ENCODE results near the gene PLA2G4A. TPM values are rescaled to one million over a fixed set of nuclear protein-coding genes. Genes with fewer than 3 reads are reported as not detected.

PLA2G4A gene
- total RNA-seq, 1 experiment from 2014 or later: 8.6 TPM

- no peaks in the 10 kb centered on the region for H3K9me2 ChIP-seq (ENCODE audit: insufficient read depth)
- CTCF ChIA-PET: no interaction called here
- no peak for ATAC-seq
- peaks cover 2 to 7% of the 10 kb centered on the region in 2 experiments; a peak in 3 of 4 replicates for H3K4me1 ChIP-seq (ENCODE audit: control insufficient read depth in 1 of 2, insufficient read depth in 2 of 2, low read length in 2 of 2)
- POLR2A ChIA-PET: no interaction called here
- peak overlapping the region; percentile 98 for H2AFZ ChIP-seq (ENCODE audit: low read depth, low read length, poor library complexity, severe bottlenecking)
- H3K9me3 ChIP-seq (ENCODE audit: control insufficient read depth in 1 of 2, insufficient read depth in 1 of 2, low read depth in 1 of 2, low read length in 2 of 2): no peaks in the 10 kb centered on the region
- no peaks in the 10 kb centered on the region for H3K36me3 ChIP-seq (ENCODE audit: control insufficient read depth in 1 of 2, insufficient read depth in 2 of 2, low read length in 2 of 2)
- TF ChIP-seq ZFX (IDR thresholded peaks at IDR 0.05): no peak
- no peak for TF ChIP-seq POLR2AphosphoS5 (IDR thresholded peaks at IDR 0.05; ENCODE audit: low read depth, low read length)
- TF ChIP-seq, protein P1, sequence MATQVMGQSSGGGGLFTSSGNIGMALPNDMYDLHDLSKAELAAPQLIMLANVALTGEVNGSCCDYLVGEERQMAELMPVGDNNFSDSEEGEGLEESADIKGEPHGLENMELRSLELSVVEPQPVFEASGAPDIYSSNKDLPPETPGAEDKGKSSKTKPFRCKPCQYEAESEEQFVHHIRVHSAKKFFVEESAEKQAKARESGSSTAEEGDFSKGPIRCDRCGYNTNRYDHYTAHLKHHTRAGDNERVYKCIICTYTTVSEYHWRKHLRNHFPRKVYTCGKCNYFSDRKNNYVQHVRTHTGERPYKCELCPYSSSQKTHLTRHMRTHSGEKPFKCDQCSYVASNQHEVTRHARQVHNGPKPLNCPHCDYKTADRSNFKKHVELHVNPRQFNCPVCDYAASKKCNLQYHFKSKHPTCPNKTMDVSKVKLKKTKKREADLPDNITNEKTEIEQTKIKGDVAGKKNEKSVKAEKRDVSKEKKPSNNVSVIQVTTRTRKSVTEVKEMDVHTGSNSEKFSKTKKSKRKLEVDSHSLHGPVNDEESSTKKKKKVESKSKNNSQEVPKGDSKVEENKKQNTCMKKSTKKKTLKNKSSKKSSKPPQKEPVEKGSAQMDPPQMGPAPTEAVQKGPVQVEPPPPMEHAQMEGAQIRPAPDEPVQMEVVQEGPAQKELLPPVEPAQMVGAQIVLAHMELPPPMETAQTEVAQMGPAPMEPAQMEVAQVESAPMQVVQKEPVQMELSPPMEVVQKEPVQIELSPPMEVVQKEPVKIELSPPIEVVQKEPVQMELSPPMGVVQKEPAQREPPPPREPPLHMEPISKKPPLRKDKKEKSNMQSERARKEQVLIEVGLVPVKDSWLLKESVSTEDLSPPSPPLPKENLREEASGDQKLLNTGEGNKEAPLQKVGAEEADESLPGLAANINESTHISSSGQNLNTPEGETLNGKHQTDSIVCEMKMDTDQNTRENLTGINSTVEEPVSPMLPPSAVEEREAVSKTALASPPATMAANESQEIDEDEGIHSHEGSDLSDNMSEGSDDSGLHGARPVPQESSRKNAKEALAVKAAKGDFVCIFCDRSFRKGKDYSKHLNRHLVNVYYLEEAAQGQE (IDR thresholded peaks at IDR 0.05; ENCODE audit: low read depth): no peak
- TF ChIP-seq CEBPB (IDR thresholded peaks at IDR 0.05; ENCODE audit: low read depth): no peak
- no peak for TF ChIP-seq JUND (IDR thresholded peaks at IDR 0.05)
- no peak for TF ChIP-seq FOSL1 (IDR thresholded peaks at IDR 0.05; ENCODE audit: low read depth)
- TF ChIP-seq ELF1 (IDR thresholded peaks at IDR 0.05; ENCODE audit: borderline replicate concordance, low read depth): no peak
- H3K9ac ChIP-seq (ENCODE audit: low read length): peak overlapping the region; percentile 55; the same call in 1 of the 2 replicates
- H4K20me1 ChIP-seq (ENCODE audit: insufficient read depth): no peaks in the 10 kb centered on the region
- no TSS peak for BruUV-seq (replicated peaks)
- H3K79me2 ChIP-seq (ENCODE audit: insufficient read depth, low read length): no peaks in the 10 kb centered on the region
- no peaks in the 10 kb centered on the region for H3K27me3 ChIP-seq (ENCODE audit: insufficient read depth, low read length)
- H3K27ac ChIP-seq (ENCODE audit: low read depth, low read length): no peak overlapping the region
- RAD21 ChIA-PET (ENCODE audit: low non-redundant PET in 1 of 2, low total read pairs in 2 of 2, uncharacterized antibody in 2 of 2, unreplicated experiment in 2 of 2): no interaction called here
- no peak for DNase-seq (ENCODE audit: low read depth, low spot score)
- H3K4me2 ChIP-seq (ENCODE audit: low read length): peak overlapping the region; percentile 86
- H3K4me3 ChIP-seq (replicated peaks in 1 of 2; ENCODE audit: low read depth in 1 of 2, low read length in 2 of 2): peak overlapping the region; percentile 69 to 72
- intact Hi-C loops (cut with micrococcal nuclease): no loop called here
Measured at GRCh38 chr1:186829686-186830587, 1.2 kb downstream of the PLA2G4A start.
